NCI-H446 treated with DMSO at 0.1 percent for 48 hours (cell line): ENCODE results near the gene CCDC141.
"Not testable (repeated sequence)": the region's sequence is repeated elsewhere in the genome, so short reads cannot be mapped to it uniquely, and the experiment has no call there.

Experiments used
- DNase-seq: peaks from one replicate; lab custom pipeline; 2025; lab: John Stamatoyannopoulos, UW

CCDC141 gene, protein sequence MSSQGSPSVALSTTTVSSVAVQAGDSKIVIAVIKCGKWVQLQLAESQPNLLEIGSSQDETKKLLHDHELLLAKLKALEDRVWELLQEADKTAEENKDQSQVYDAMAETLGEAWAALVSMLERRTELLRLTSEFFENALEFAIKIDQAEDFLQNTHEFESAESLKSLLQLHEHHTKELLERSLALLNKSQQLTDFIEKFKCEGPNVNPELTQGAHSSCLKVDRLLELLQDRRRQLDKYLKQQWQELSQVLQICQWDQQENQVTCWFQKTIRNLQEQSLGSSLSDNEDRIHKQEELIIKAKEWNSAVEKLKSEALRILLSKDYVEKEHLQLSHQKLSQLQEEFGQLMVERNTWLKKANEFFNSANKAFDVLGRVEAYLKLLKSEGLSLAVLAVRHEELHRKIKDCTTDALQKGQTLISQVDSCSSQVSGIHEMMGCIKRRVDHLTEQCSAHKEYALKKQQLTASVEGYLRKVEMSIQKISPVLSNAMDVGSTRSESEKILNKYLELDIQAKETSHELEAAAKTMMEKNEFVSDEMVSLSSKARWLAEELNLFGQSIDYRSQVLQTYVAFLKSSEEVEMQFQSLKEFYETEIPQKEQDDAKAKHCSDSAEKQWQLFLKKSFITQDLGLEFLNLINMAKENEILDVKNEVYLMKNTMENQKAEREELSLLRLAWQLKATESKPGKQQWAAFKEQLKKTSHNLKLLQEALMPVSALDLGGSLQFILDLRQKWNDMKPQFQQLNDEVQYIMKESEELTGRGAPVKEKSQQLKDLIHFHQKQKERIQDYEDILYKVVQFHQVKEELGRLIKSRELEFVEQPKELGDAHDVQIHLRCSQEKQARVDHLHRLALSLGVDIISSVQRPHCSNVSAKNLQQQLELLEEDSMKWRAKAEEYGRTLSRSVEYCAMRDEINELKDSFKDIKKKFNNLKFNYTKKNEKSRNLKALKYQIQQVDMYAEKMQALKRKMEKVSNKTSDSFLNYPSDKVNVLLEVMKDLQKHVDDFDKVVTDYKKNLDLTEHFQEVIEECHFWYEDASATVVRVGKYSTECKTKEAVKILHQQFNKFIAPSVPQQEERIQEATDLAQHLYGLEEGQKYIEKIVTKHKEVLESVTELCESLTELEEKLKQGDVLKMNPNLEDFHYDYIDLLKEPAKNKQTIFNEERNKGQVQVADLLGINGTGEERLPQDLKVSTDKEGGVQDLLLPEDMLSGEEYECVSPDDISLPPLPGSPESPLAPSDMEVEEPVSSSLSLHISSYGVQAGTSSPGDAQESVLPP (N-terminal part only)

DNA sequence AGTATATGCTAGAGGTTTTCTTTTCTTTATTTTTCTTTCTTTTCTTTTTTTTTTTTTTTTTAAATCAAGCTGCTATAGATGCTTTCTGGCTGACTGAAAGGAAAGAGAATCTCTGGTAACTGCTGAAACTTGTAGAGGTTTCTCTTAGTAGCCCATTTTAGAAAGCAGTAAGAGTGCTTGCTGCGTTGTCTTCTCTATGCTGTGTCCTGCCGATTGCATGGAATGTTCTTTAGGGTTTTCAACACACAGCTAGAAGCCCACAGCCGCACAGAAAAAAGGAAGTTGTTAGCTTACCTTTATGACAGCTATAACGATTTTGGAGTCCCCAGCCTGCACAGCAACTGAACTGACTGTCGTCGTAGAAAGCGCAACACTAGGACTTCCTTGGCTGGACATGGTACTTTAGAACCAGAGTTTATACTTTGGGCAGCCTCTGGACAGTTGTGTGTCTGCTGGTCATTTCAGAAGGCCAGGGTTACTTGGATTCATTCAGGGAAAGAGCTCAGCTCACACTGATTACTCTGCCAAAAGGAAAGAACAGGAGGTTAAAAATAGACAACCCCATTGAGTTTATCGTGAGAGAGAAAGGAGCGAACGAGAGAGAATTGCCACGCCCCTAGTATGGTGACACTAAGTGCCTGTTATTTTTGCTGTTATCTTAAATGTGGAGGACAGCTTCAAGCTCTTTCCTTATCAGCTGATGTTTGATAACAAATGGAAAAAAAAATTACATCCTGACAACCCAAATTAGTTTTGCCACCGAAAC is at the start of gene CCDC141:
CCDC141 (minus strand) TSS at position 592 of the 766 bp plus-strand sequence; CDS start at position 396, 196 bp downstream.
- no peak for DNase-seq

GRCh38 chr2:179098080-179098689 is 48.2 kb upstream of the CCDC141 start:
- no peak for DNase-seq

GRCh38 chr2:179097131-179097530 is 47.2 kb upstream of the CCDC141 start:
- DNase-seq: no peak

GRCh38 chr2:179096090-179096489 is 46.2 kb upstream of the CCDC141 start:
- no peak for DNase-seq

- DNase-seq: not testable (repeated sequence)
Observed at GRCh38 chr2:179092912-179093311, 43.0 kb upstream of the CCDC141 start.

DNA sequence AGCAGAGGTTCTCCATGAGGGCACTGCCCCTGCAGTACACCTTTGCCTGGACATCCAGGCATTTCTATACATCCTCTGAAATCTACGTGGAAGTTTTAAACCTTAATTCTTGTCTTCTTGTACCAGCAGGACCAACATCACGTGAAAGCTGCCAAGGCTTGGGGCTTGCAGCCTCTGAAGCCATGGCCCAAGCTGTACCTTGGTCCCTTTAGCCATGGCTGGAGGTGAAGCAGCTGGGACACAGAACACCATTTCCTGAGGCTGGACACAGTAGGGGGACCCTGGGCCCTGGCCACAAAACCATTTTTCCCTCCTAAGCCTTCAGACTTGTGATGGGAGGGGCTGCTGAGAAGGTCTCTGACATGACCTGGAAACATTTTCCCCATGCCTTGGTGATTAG is 32.8 kb upstream of the CCDC141 start:
- no peak for DNase-seq

DNA sequence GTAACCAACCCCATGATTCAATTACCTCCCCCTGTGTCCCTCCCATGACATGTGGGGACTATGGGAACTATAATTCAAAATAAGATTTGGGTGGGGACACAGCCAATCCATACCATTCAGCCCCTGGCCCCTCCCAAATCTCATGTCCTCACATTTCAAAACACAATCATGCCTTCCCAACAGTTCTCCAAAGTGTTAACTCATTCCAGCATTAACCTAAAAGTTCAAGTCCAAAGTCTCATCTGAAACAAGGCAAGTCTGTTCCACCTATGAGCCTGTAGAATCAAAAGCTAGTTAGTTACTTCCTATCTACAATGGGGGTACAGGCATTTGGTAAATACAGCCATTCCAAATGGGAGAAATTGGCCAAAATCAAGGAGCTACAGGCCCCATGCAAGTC is 32.0 kb upstream of the CCDC141 start:
- no peak for DNase-seq

DNA sequence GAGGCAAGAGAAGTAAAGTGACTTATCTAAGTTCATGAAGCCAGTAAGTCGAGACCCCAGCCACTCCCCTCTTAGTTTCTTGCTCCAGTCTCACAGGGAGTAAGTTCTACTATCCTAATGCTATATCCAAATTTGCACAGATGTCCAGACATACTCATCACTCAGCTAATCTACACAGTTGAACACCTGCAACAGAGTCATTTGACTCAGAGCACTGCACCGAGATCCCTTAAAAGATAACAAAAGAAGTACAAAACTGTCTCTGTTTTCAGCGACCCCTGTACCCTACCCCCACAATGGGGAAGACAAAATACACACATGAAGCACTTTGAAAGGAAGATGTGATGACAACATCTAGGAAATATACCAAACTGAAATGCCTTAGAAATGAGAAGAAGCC is 22.6 kb upstream of the CCDC141 start:
- no peak for DNase-seq

DNA sequence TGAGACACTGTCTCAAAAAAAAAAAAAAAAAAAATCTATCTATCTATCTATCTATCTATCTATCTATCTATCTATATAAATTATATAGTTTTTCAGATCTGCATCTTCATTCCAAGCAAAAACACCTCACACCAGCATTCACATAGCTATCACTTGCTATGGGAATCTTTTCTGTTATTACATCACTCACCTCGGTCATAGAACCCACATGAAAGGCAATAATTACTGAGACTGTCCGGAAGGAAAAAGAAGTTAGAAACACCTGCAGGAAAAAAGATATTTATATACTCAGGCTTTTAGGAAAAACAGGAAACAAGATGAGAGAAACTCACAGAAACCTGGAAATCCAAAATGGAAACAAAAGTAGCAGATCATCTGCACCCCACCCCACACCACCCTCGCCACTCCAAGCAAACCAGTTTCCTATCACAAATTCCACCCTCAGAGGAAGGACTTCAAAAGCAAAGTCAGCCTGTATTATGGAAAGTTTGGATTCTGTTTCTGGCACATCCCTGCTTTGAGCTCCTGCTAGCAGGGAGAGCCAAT is 21.9 kb upstream of the CCDC141 start:
- no peak for DNase-seq

GRCh38 chr2:179070895-179071294 is 21.0 kb upstream of the CCDC141 start:
- DNase-seq: no peak

GRCh38 chr2:179069685-179070084 is 19.7 kb upstream of the CCDC141 start:
- no peak for DNase-seq

DNA sequence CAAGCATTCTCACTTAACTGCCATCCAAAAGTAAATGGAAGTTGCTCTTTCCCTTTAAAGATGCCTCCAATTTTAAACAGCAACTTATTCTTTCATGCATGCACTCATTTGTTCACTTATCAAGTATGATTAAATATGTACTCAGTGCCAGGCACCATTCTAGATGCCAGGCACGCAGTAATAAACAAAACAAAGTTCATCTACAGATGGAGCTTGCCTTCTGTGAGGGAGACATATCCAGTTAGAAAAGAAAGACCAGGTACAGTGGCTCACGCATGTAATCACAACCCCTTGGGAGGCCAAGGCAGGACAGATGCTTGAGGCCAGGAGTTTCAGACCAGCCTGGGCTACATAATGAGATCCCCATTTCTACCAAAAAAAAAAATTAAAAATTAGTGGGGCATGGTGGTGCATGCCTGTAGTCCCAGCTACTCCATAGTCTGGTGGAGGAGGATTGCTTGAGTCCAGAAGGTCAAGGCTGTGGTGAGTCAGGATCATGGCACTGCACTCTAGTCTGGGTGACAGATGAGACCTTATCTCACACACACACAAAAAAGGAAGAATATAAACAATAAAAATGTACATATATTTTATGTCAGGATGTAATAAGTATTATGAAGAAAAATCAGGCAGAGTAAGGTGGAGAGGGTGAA is 19.2 kb upstream of the CCDC141 start:
- DNase-seq: no peak

DNA sequence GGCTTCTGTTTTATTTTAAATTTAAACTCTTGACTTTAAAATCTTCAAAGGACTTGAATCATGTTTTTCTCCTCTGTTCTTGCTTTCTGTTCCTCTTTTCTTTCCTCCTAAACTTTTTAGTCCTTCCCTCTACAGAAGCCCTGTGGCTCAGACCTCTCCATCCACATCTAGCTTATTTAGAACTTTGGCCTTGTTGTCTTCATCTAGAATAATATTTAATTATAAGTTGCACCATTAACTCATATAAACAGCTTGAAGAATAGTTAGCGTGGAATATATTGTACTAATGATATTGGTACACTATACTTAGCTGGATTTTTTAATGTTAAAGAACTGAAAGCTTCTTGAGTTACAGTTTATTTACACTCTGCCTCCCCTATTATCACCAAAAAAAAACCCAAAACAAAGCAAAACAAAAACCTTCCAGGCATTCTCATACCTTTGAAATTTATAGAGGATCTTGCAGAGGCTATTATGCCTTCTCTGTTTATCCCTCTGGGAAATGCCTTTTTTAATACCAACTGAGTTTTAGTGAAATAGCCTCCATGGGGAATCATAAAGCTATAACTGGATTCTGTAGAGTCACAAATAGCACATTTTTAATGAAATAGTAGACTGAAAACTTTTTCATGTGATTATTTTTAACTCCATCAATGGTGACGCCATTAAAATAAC is 9.2 kb upstream of the CCDC141 start:
- no peak for DNase-seq

- DNase-seq: no peak
Observed at GRCh38 chr2:179057737-179058136, 7.8 kb upstream of the CCDC141 start.

DNA sequence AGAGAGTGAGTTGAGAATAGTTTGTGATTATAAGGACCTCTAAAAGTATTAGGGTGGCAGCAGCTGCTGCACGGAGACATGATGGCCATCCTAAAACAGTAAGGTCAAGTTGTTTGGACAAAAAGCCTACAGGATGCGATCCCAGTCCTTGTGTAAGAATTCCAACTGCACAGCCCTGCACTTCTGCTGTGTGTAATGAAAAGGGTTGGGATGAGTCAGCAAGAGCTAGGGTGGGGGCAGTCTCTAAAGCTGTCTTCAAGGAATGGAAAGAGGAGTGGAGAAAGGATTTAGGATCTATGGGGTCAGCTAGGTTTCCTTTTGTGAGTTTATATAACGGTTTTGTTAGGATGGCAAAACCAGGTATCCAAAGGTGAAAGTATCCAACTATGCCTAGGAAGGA is 3.6 kb upstream of the CCDC141 start:
- not testable (repeated sequence) for DNase-seq

GRCh38 chr2:179051250-179051649 is 1.3 kb upstream of the CCDC141 start:
- no peak for DNase-seq

DNA sequence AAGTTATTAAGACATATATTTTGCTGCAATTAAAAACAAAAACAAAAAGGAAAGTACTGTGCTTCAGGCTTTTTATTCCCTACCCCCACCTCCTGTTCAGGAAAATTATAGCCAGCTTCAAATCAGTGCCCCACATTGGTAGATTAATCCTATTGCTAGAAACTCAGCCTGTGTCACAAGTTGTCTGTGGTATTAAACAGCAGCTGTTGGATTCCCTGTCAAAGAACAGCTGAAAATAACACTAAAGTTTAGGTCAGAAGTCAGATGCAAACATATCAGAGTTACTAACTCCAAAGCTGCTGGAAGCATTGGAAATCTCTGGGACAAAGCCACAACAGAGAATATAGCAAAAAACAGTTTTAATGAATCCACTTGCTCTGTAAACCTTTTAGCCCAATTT is 818 bp upstream of the CCDC141 start:
- DNase-seq: no peak

GRCh38 chr2:179049203-179049545 is 763 bp downstream of the CCDC141 start:
- DNase-seq: no peak

DNA sequence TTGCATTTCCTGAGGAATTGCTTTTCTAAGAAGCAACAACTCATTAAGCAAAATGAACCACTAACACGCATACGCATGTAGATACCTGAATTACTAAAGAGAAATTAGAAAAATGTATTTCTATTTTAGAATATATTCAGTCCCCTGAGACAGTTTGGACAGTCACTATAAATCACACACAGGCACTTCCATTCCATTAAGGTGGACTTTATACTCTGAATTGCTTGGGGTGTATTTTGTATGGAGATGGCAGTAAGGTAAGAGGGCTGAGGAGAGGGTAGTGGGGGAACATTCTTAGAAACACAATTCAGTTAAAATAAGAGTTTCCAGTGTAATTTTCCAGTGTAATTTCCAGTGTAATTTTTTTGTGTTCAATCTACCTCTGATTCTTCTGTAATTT is 1.8 kb downstream of the CCDC141 start:
- no peak for DNase-seq

- DNase-seq: not testable (repeated sequence)
Observed at GRCh38 chr2:179045602-179046001, 4.3 kb downstream of the CCDC141 start.
